Mesothelial cell of epicardium (in vitro differentiated cells): ENCODE measurements around the gene CETN3. TPM values are rescaled to one million over a fixed set of nuclear protein-coding genes. Genes with fewer than 3 reads are reported as not detected.

Source experiments
- DNase-seq, 2 experiments: peaks; one replicate each; pipeline ENCODE4 v3.0.0; 2021; ENCODE audit warnings: low spot score in 2 of 2; ENCODE audit not compliant: unreplicated experiment in 2 of 2
- H3K27ac Mint-ChIP-seq: 2 replicates; pipeline ENCODE4 v1.8.0; 2021; ENCODE audit warnings: mixed read lengths
- H3K27me3 Mint-ChIP-seq: 2 replicates; pipeline ENCODE4 v1.8.0; 2021; ENCODE audit warnings: low read depth, mixed read lengths
- H3K36me3 Mint-ChIP-seq: 2 replicates; pipeline ENCODE4 v1.8.0; 2021; ENCODE audit warnings: mixed read lengths
- H3K4me1 Mint-ChIP-seq: 2 replicates; pipeline ENCODE4 v1.8.0; 2021; ENCODE audit warnings: mixed read lengths
- H3K4me3 Mint-ChIP-seq: 2 replicates; pipeline ENCODE4 v1.8.0; 2021; ENCODE audit warnings: mild to moderate bottlenecking, moderate library complexity, mixed read lengths
- H3K9me3 Mint-ChIP-seq: 2 replicates; pipeline ENCODE4 v1.8.0; 2021; ENCODE audit warnings: mixed read lengths
- CTCF ChIP-seq: fragments of 200-600 bp; sonication (generic); IDR thresholded peaks from one replicate; pipeline ENCODE4 v1.5.0; 2021; ENCODE audit warnings: antibody characterized with exemption; ENCODE audit not compliant: unreplicated experiment
- total RNA-seq: library from RNA; stranded (reverse); gene quantifications from 3 replicates; pipeline ENCODE4 v1.2.1, GENCODE V29; 2021

The CETN3 gene
- total RNA-seq, 1 donor from 2014 or later, result 32.9 TPM

GRCh38 chr5:90356176-90356575 lies 53.4 kb downstream of the CETN3 start:
- no peak overlapping the region for H3K4me3 Mint-ChIP-seq
- H3K9me3 Mint-ChIP-seq, result peaks cover 6% of the 10 kb centered on the region

GRCh38 chr5:90355635-90356034 lies 53.9 kb downstream of the CETN3 start:
- H3K27me3 Mint-ChIP-seq, result peaks cover 48% of the 10 kb centered on the region
- no peak overlapping the region for H3K4me3 Mint-ChIP-seq
- peaks cover 6% of the 10 kb centered on the region for H3K9me3 Mint-ChIP-seq
- no peak for DNase-seq
- no peaks in the 10 kb centered on the region for H3K36me3 Mint-ChIP-seq
- H3K27ac Mint-ChIP-seq, result no peak overlapping the region
- TF ChIP-seq CTCF, result no peak
- peaks cover 13% of the 10 kb centered on the region for H3K4me1 Mint-ChIP-seq

More at GRCh38 chr5:90356176-90356575, 53.4 kb downstream of the CETN3 start:
- Mint-ChIP-seq H3K36me3 (no peaks in the 10 kb centered on the region), H3K4me1 (peaks cover 13% of the 10 kb centered on the region), H3K27me3 (peaks cover 50% of the 10 kb centered on the region), H3K27ac (no peak overlapping the region)
- no peak for TF ChIP-seq CTCF
- no peak for DNase-seq

DNA sequence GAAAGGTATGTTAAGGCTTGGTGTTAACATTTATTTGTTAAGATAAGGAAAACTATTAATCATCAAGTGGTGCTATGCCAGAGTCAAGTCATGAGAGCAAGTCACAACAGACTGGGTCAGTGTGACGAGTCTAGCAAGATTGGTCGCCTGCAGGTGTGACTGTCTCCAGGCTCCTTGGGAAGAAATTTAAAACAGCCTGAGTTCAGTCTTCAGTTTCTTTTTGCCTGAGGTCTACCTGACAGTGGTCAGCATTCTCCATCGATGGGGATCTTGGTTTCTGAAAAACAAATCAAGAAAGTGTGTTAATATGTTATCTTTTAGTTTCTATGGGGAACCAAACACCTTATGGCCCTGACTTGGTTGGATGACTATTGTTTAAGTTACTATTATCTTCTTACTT lies 56.3 kb downstream of the CETN3 start:
- Mint-ChIP-seq H3K4me3 (no peak overlapping the region), H3K27me3 (peaks cover 30% of the 10 kb centered on the region), H3K4me1 (peaks cover 13% of the 10 kb centered on the region), H3K36me3 (no peaks in the 10 kb centered on the region), H3K27ac (no peak overlapping the region), H3K9me3 (peaks cover 6% of the 10 kb centered on the region)
- TF ChIP-seq CTCF, result no peak
- DNase-seq, result no peak

DNA sequence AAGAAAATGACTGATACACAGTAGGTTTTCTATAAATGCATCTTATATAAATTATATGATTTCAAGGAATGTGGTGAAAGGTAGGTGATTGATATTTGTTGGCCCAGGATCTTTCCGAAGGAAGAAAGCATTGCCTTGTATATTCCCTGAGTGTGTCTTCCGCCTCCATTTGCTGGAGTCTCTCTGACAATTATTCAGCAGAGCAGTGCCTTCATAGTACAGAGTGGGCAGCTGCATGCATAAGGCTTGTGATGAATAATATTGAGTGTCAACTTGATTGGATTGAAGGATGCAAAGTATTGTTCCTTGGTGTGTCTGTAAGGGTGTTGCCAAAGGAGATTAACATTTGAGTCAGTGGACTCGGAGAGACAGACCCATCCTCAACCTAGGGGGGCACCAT lies 58.5 kb downstream of the CETN3 start:
- Mint-ChIP-seq H3K36me3 (no peaks in the 10 kb centered on the region), H3K4me3 (no peak overlapping the region), H3K27me3 (peaks cover 26% of the 10 kb centered on the region), H3K27ac (no peak overlapping the region), H3K9me3 (peaks cover 6% of the 10 kb centered on the region), H3K4me1 (peaks cover 2% of the 10 kb centered on the region)
- no peak for TF ChIP-seq CTCF
- no peak for DNase-seq

DNA sequence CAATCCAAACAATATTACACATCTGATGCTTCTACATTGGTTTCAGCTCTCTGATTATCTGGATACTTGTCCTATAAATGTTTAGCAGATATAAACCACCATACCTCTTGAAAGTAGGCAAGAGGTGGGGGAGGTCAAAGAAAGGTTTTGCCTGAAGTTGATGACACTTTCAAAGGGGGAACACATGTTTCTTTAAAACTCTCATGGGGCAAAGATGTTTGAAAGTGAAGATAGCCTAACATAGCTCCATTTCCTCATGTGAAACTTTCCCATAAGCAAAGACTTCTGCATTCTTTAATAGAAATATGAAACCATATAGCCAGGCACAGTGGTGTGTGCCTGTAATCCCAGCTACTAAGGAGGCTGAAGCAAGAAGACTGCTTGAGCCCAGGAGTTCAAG lies 62.1 kb downstream of the CETN3 start:
- no peaks in the 10 kb centered on the region for H3K36me3 Mint-ChIP-seq
- DNase-seq, result no peak
- no peak overlapping the region for H3K27ac Mint-ChIP-seq
- no peaks in the 10 kb centered on the region for H3K9me3 Mint-ChIP-seq
- peaks cover 7% of the 10 kb centered on the region for H3K27me3 Mint-ChIP-seq
- TF ChIP-seq CTCF, result no peak
- no peak overlapping the region for H3K4me3 Mint-ChIP-seq
- H3K4me1 Mint-ChIP-seq, result peaks cover 9% of the 10 kb centered on the region

DNA sequence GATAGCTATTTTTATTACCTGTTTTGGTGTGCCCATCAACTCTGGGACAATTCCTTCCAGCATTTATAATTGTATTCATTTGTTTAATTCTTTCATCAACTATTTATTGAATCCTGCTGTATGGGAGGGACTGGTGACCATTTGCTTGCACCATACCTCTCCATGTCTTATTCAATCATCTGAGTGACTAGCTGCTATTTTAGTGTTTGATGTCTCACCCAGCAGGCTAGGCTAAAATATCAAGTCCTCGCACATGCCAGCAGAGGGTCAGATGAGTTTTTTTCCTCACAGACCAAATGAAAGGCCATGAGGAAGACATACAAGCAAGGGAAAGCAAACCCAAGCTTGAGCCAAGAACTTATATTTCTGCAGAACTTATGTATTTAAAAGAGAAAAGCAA lies 63.9 kb downstream of the CETN3 start:
- H3K27ac Mint-ChIP-seq, result no peak overlapping the region
- TF ChIP-seq CTCF, result no peak
- DNase-seq, result no peak
- H3K9me3 Mint-ChIP-seq, result no peaks in the 10 kb centered on the region
- H3K4me1 Mint-ChIP-seq, result peaks cover 9% of the 10 kb centered on the region
- no peaks in the 10 kb centered on the region for H3K36me3 Mint-ChIP-seq
- peaks cover 2% of the 10 kb centered on the region for H3K27me3 Mint-ChIP-seq
- H3K4me3 Mint-ChIP-seq, result no peak overlapping the region
